Measurements from ENCODE around the gene FNDC10.

FNDC10 gene

GRCh38 chr1:1598720-1599029, 1.3 kb downstream of the FNDC10 start:
- no CpG with 5 or more reads among the region's 13 CpGs for WGBS (ENCODE audit: extremely low coverage, insufficient coverage, insufficient read length)
- no peak overlapping the region for H2BK5ac ChIP-seq (ENCODE audit: low read depth, low read length, poor library complexity)
- no peak overlapping the region for H3K23ac ChIP-seq (ENCODE audit: low read length)
- H4K8ac ChIP-seq (ENCODE audit: low read depth, low read length): no peak overlapping the region
- H3K14ac ChIP-seq (ENCODE audit: low read length): no peak overlapping the region
- H3K9ac ChIP-seq (ENCODE audit: low read length): no peak overlapping the region
- H3K18ac ChIP-seq (ENCODE audit: low read length): no peak overlapping the region
- H2BK120ac ChIP-seq (ENCODE audit: insufficient read depth, low read length, poor library complexity): no peak overlapping the region
- H4K91ac ChIP-seq (ENCODE audit: low read depth, low read length): no peak overlapping the region
- H3K4me1 ChIP-seq (ENCODE audit: control insufficient read depth in 1 of 2, insufficient read depth in 2 of 2, low read length in 2 of 2): peaks cover 9% of the 10 kb centered on the region in 2 experiments
- peaks cover 26% of the 10 kb centered on the region for H3K27me3 ChIP-seq (ENCODE audit: insufficient read depth, low read length)
- no peak overlapping the region for H3K27ac ChIP-seq (ENCODE audit: low read depth, low read length)
- no peaks in the 10 kb centered on the region for H3K79me1 ChIP-seq (ENCODE audit: low read length)
- H3K36me3 ChIP-seq (ENCODE audit: control insufficient read depth in 1 of 2, insufficient read depth in 2 of 2, low read length in 2 of 2): no peaks in the 10 kb centered on the region
- H3K79me2 ChIP-seq (ENCODE audit: control insufficient read depth, insufficient read depth, low read length, poor library complexity): no peaks in the 10 kb centered on the region
- H3K4ac ChIP-seq (ENCODE audit: low read depth, low read length): no peak overlapping the region
- no peak overlapping the region for H3K4me3 ChIP-seq (ENCODE audit: low read depth, low read length)
- H2AFZ ChIP-seq (ENCODE audit: insufficient read depth, low read length, poor library complexity): no peak overlapping the region
- H2AK5ac ChIP-seq (ENCODE audit: low read length): no peak overlapping the region
- no peak overlapping the region for H3K4me2 ChIP-seq (ENCODE audit: low read length)
- H3K9me3 ChIP-seq (ENCODE audit: insufficient read depth, low read depth, low read length): peaks cover 9% of the 10 kb centered on the region
- no peak overlapping the region for H2BK12ac ChIP-seq (ENCODE audit: low read length)
- H4K12ac ChIP-seq (ENCODE audit: low read depth, low read length): no peak overlapping the region
- DNase-seq: no peak

- no peak overlapping the region for H2AK5ac ChIP-seq (ENCODE audit: low read length)
- no peak overlapping the region for H3K27ac ChIP-seq (ENCODE audit: low read depth, low read length)
- H2AFZ ChIP-seq (ENCODE audit: insufficient read depth, low read length, poor library complexity): no peak overlapping the region
- H4K8ac ChIP-seq (ENCODE audit: low read depth, low read length): no peak overlapping the region
- H3K79me1 ChIP-seq (ENCODE audit: low read length): no peaks in the 10 kb centered on the region
- H3K4ac ChIP-seq (ENCODE audit: low read depth, low read length): no peak overlapping the region
- no CpG with 5 or more reads among the region's 28 CpGs for WGBS (ENCODE audit: extremely low coverage, insufficient coverage, insufficient read length)
- H2BK120ac ChIP-seq (ENCODE audit: insufficient read depth, low read length, poor library complexity): no peak overlapping the region
- no peak overlapping the region for H3K4me3 ChIP-seq (ENCODE audit: low read depth, low read length)
- H3K79me2 ChIP-seq (ENCODE audit: control insufficient read depth, insufficient read depth, low read length, poor library complexity): no peaks in the 10 kb centered on the region
- peaks cover 9% of the 10 kb centered on the region in 2 experiments for H3K4me1 ChIP-seq (ENCODE audit: control insufficient read depth in 1 of 2, insufficient read depth in 2 of 2, low read length in 2 of 2)
- H2BK5ac ChIP-seq (ENCODE audit: low read depth, low read length, poor library complexity): no peak overlapping the region
- H4K91ac ChIP-seq (ENCODE audit: low read depth, low read length): no peak overlapping the region
- peaks cover 9% of the 10 kb centered on the region for H3K9me3 ChIP-seq (ENCODE audit: insufficient read depth, low read depth, low read length)
- H3K27me3 ChIP-seq (ENCODE audit: insufficient read depth, low read length): peaks cover 26% of the 10 kb centered on the region
- H3K9ac ChIP-seq (ENCODE audit: low read length): no peak overlapping the region
- H3K4me2 ChIP-seq (ENCODE audit: low read length): no peak overlapping the region
- H4K12ac ChIP-seq (ENCODE audit: low read depth, low read length): no peak overlapping the region
- no peak overlapping the region for H3K14ac ChIP-seq (ENCODE audit: low read length)
- H2BK12ac ChIP-seq (ENCODE audit: low read length): no peak overlapping the region
- no peak for DNase-seq
- no peaks in the 10 kb centered on the region for H3K36me3 ChIP-seq (ENCODE audit: control insufficient read depth in 1 of 2, insufficient read depth in 2 of 2, low read length in 2 of 2)
- H3K18ac ChIP-seq (ENCODE audit: low read length): no peak overlapping the region
- no peak overlapping the region for H3K23ac ChIP-seq (ENCODE audit: low read length)
These were observed 1.8 kb downstream of the FNDC10 start for GRCh38 chr1:1598051-1598719.

GRCh38 chr1:1597275-1597930, 2.5 kb downstream of the FNDC10 start:
- no peak overlapping the region for H2BK12ac ChIP-seq (ENCODE audit: low read length)
- no peaks in the 10 kb centered on the region for H3K79me2 ChIP-seq (ENCODE audit: control insufficient read depth, insufficient read depth, low read length, poor library complexity)

GRCh38 chr1:1596493-1597274, 3.3 kb downstream of the FNDC10 start:
- Histone ChIP-seq H3K4me1 (ENCODE audit: control insufficient read depth in 1 of 2, insufficient read depth in 2 of 2, low read length in 2 of 2) (peaks cover 9% of the 10 kb centered on the region in 2 experiments), H3K4me3 (ENCODE audit: low read depth, low read length) (no peak overlapping the region), H2AK5ac (ENCODE audit: low read length) (no peak overlapping the region), H2AFZ (ENCODE audit: insufficient read depth, low read length, poor library complexity) (no peak overlapping the region), H3K18ac (ENCODE audit: low read length) (no peak overlapping the region), H2BK12ac (ENCODE audit: low read length) (no peak overlapping the region), H3K79me1 (ENCODE audit: low read length) (no peaks in the 10 kb centered on the region), H3K9ac (ENCODE audit: low read length) (no peak overlapping the region), H4K8ac (ENCODE audit: low read depth, low read length) (no peak overlapping the region), H4K12ac (ENCODE audit: low read depth, low read length) (no peak overlapping the region), H3K4me2 (ENCODE audit: low read length) (no peak overlapping the region), H3K14ac (ENCODE audit: low read length) (no peak overlapping the region), H3K27me3 (ENCODE audit: insufficient read depth, low read length) (peaks cover 24% of the 10 kb centered on the region), H2BK120ac (ENCODE audit: insufficient read depth, low read length, poor library complexity) (no peak overlapping the region), H3K9me3 (ENCODE audit: insufficient read depth, low read depth, low read length) (peaks cover 9% of the 10 kb centered on the region), H3K23ac (ENCODE audit: low read length) (no peak overlapping the region), H2BK5ac (ENCODE audit: low read depth, low read length, poor library complexity) (no peak overlapping the region), H3K79me2 (ENCODE audit: control insufficient read depth, insufficient read depth, low read length, poor library complexity) (no peaks in the 10 kb centered on the region), H4K91ac (ENCODE audit: low read depth, low read length) (no peak overlapping the region), H3K4ac (ENCODE audit: low read depth, low read length) (no peak overlapping the region), H3K27ac (ENCODE audit: low read depth, low read length) (no peak overlapping the region), H3K36me3 (ENCODE audit: control insufficient read depth in 1 of 2, insufficient read depth in 2 of 2, low read length in 2 of 2) (no peaks in the 10 kb centered on the region)
- DNase-seq: no peak
- no CpG with 5 or more reads among the region's 12 CpGs for WGBS (ENCODE audit: extremely low coverage, insufficient coverage, insufficient read length)

More at GRCh38 chr1:1597275-1597930, 2.5 kb downstream of the FNDC10 start:
- no peak overlapping the region for H3K18ac ChIP-seq (ENCODE audit: low read length)
- H3K9ac ChIP-seq (ENCODE audit: low read length): no peak overlapping the region
- no peak overlapping the region for H4K91ac ChIP-seq (ENCODE audit: low read depth, low read length)
- H3K4me3 ChIP-seq (ENCODE audit: low read depth, low read length): no peak overlapping the region
- H3K79me1 ChIP-seq (ENCODE audit: low read length): no peaks in the 10 kb centered on the region
- H3K27ac ChIP-seq (ENCODE audit: low read depth, low read length): no peak overlapping the region
- H3K23ac ChIP-seq (ENCODE audit: low read length): no peak overlapping the region
- H3K27me3 ChIP-seq (ENCODE audit: insufficient read depth, low read length): peaks cover 26% of the 10 kb centered on the region
- H3K4me1 ChIP-seq (ENCODE audit: control insufficient read depth in 1 of 2, insufficient read depth in 2 of 2, low read length in 2 of 2): peaks cover 9% of the 10 kb centered on the region in 2 experiments
- H2AFZ ChIP-seq (ENCODE audit: insufficient read depth, low read length, poor library complexity): no peak overlapping the region
- peak in 1 of 2 donors; percentile 37 for DNase-seq
- H3K9me3 ChIP-seq (ENCODE audit: insufficient read depth, low read depth, low read length): peaks cover 9% of the 10 kb centered on the region
- H3K36me3 ChIP-seq (ENCODE audit: control insufficient read depth in 1 of 2, insufficient read depth in 2 of 2, low read length in 2 of 2): no peaks in the 10 kb centered on the region
- no peak overlapping the region for H3K14ac ChIP-seq (ENCODE audit: low read length)
- WGBS (ENCODE audit: extremely low coverage, insufficient coverage, insufficient read length): no CpG with 5 or more reads among the region's 16 CpGs
- no peak overlapping the region for H4K8ac ChIP-seq (ENCODE audit: low read depth, low read length)
- H3K4me2 ChIP-seq (ENCODE audit: low read length): no peak overlapping the region
- H2AK5ac ChIP-seq (ENCODE audit: low read length): no peak overlapping the region
- H2BK5ac ChIP-seq (ENCODE audit: low read depth, low read length, poor library complexity): no peak overlapping the region
- no peak overlapping the region for H4K12ac ChIP-seq (ENCODE audit: low read depth, low read length)
- H2BK120ac ChIP-seq (ENCODE audit: insufficient read depth, low read length, poor library complexity): no peak overlapping the region
- H3K4ac ChIP-seq (ENCODE audit: low read depth, low read length): no peak overlapping the region
